Measurements from ENCODE around the gene FAM110D. TPM values are rescaled to one million over a fixed set of nuclear protein-coding genes. Genes with fewer than 3 reads are reported as not detected.

Gene FAM110D
- total RNA-seq, 1 experiment from 2014 or later: 0.18 TPM

- H3K27ac ChIP-seq: no peak overlapping the region
- no peaks in the 10 kb centered on the region for H3K9me3 ChIP-seq (replicated peaks)
- H3K36me3 ChIP-seq: no peaks in the 10 kb centered on the region
- H3K27me3 ChIP-seq: peaks cover 13% of the 10 kb centered on the region; the same call in 1 of the 2 replicates
- H3K4me3 ChIP-seq: peak overlapping the region; percentile 39
- no peak for DNase-seq
- peaks cover 37% of the 10 kb centered on the region for H3K4me1 ChIP-seq
Measured at GRCh38 chr1:26164036-26164860, 5.4 kb downstream of the FAM110D start.

DNA sequence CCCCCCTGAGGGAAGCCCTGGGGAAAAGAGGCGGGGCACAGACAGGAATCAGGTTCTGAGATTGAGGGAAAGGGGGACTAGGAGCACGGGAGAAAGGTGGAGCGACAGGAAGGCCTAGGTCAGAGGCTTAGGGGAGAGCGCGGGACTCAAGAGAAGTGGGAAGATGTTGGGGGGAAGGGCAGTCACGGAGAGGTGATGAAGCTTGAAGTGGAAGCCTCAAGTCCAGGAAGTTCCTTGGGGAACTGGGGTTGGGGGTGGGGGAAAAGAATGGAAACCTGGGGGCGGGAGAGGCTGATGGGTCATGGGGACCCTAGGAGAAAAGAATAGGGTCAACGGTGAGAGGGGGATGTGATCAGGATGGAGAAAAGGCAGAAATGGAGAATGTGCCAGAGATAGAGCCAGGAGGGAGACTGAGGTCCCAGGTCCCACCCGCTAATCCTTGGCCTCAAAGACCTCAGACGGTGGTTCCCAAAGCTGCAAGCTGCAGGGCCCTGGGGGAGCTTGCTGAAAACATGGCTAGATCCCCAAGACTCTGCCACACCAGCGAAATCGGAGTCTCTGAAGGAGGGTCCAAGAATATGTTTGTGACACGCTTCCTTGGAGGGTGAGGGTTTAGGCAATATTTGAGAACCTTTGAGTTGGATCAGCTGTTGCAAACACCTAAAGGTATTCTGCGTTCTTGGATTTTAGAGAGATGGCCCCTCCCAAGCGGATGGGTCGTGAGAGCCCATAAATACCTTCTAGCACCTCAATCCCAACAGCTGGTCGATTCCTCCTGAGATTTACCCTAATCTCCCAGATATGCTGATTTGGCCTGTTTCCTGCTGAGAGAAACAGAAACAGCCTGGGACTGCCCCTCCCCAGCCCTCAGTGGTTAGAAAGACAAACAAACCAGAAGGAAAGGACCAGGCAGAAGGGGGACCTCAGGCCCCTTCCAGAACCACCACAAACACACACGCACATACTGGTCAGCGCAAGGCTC, 6.3 kb downstream of the FAM110D start:
- DNase-seq: peak; percentile 80 to 90
- H3K9me3 ChIP-seq (replicated peaks): no peaks in the 10 kb centered on the region
- H3K4me1 ChIP-seq: peaks cover 40% of the 10 kb centered on the region
- no peaks in the 10 kb centered on the region for H3K36me3 ChIP-seq
- no peak overlapping the region for H3K4me3 ChIP-seq
- peaks cover 8% of the 10 kb centered on the region; the same call in 1 of the 2 replicates for H3K27me3 ChIP-seq
- H3K27ac ChIP-seq: no peak overlapping the region; the same call in 1 of the 2 replicates

DNA sequence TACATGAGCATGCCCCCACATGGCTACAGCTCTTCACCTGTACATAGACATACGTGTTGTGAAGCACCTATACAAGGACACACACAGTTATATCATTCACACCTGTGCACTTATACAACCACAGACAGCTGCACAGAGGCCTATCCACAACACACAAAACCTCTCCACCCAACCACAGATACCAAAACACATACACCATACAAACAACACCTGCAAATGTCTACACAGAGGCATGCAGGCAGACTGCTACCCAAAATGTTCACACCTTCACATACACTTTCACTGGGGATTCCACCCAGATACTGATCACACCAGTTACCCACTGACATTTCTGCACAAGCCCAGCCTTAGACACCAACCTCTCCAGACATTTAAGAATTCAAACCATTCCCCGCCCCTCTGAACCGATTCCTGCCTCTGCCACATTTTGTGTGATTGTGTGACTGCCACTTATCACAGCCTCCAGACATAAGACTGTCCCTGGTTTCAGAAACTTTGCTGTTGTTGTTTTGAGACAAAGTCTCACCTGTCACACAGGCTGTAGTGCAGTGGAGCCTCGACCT, 7.9 kb downstream of the FAM110D start:
- H3K9me3 ChIP-seq (replicated peaks): no peaks in the 10 kb centered on the region

GRCh38 chr1:26168410-26169197, 9.7 kb downstream of the FAM110D start, which contains the start of gene C1orf232:
C1orf232 (minus strand) TSS chr1:26168963; CDS start chr1:26168499, 464 bp downstream.
- Histone ChIP-seq H3K4me1 (peaks cover 46% of the 10 kb centered on the region), H3K36me3 (no peaks in the 10 kb centered on the region), H3K9me3 (replicated peaks) (no peaks in the 10 kb centered on the region), H3K4me3 (peak within 1 kb of the TSS; percentile 92), H3K27ac (peak within 1 kb of the TSS; percentile 54), H3K27me3 (no peaks in the 10 kb centered on the region)
- DNase-seq: peak; percentile 48 to 71

More for the DNA sequence above, 7.9 kb downstream of the FAM110D start:
- H3K4me1 ChIP-seq: peaks cover 46% of the 10 kb centered on the region
- DNase-seq: no peak
- no peak overlapping the region for H3K4me3 ChIP-seq
- H3K27me3 ChIP-seq: peaks cover 8% of the 10 kb centered on the region; the same call in 1 of the 2 replicates
- H3K36me3 ChIP-seq: no peaks in the 10 kb centered on the region
- no peak overlapping the region for H3K27ac ChIP-seq

DNA sequence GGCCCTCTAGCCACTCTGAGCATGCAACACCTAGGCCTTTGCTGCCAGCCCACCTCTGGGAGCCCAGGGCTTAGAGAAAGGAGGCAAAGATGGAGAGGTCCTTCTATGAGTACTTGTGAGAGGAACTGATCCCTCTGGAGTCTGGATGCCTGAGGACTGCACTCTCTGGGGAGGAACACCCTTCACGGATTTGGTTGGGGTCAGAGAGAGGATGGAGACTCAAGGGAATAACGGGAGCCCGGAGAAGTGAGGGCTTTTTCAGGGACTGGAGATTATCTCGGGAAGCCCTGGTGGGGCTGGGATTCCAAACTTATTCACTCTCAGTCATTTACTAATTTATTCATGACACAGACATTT, 10.3 kb downstream of the FAM110D start:
- Histone ChIP-seq H3K4me3 (peak overlapping the region; percentile 92), H3K36me3 (no peaks in the 10 kb centered on the region), H3K4me1 (peaks cover 46% of the 10 kb centered on the region), H3K27ac (no peak overlapping the region), H3K9me3 (replicated peaks) (no peaks in the 10 kb centered on the region), H3K27me3 (no peaks in the 10 kb centered on the region)
- DNase-seq: no peak

GRCh38 chr1:26169669-26170471, 11.0 kb downstream of the FAM110D start, which contains the start of gene ZNF593:
ZNF593 (plus strand) TSS chr1:26169908; CDS start chr1:26169984, 76 bp downstream.
- peak; percentile 93 to 94 for DNase-seq
- no peaks in the 10 kb centered on the region for H3K36me3 ChIP-seq
- H3K4me1 ChIP-seq: peaks cover 42% of the 10 kb centered on the region
- H3K4me3 ChIP-seq: peak within 1 kb of the TSS; percentile 92
- H3K27me3 ChIP-seq: no peaks in the 10 kb centered on the region
- H3K27ac ChIP-seq: peak within 1 kb of the TSS; percentile 54
- H3K9me3 ChIP-seq (replicated peaks): no peaks in the 10 kb centered on the region

GRCh38 chr1:26170472-26170821, 11.6 kb downstream of the FAM110D start:
- no peak overlapping the region; the same call in 1 of the 2 replicates for H3K27ac ChIP-seq

GRCh38 chr1:26171084-26172072, 12.5 kb downstream of the FAM110D start, which contains the start of gene ZNF593OS:
ZNF593OS (minus strand) TSS chr1:26171832; CDS start chr1:26171661, 171 bp downstream.
- peak; percentile 41 to 45 for DNase-seq
- Histone ChIP-seq H3K9me3 (replicated peaks) (no peaks in the 10 kb centered on the region), H3K36me3 (no peaks in the 10 kb centered on the region), H3K27me3 (no peaks in the 10 kb centered on the region), H3K27ac (no peak within 1 kb of the TSS), H3K4me1 (peaks cover 28% of the 10 kb centered on the region), H3K4me3 (peak within 1 kb of the TSS; percentile 92; the same call in 1 of the 2 replicates)

More at GRCh38 chr1:26170472-26170821, 11.6 kb downstream of the FAM110D start:
- Histone ChIP-seq H3K4me3 (peak overlapping the region; percentile 92), H3K36me3 (no peaks in the 10 kb centered on the region), H3K4me1 (peaks cover 38% of the 10 kb centered on the region), H3K27me3 (no peaks in the 10 kb centered on the region), H3K9me3 (replicated peaks) (no peaks in the 10 kb centered on the region)
- no peak for DNase-seq

DNA sequence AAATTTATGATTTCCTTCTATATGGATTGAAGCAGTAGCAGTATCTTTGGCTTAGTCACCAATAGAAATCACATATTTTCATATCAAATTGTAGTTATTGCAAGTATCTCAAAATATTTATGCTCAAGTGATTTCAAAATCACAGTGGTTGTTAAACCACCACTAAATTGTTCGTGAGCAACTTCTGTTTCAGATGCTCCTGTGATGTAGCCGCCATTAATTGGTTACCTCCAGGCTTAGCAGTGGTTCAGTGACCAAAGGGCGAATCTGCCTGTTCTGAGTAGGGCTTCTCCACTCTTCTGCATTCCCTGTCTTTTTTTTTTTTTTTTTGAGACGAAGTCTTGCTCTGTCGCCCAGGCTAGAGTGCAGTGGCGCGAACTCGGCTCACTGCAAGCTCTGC, 16.5 kb downstream of the FAM110D start:
- no peak overlapping the region for H3K4me3 ChIP-seq

DNA sequence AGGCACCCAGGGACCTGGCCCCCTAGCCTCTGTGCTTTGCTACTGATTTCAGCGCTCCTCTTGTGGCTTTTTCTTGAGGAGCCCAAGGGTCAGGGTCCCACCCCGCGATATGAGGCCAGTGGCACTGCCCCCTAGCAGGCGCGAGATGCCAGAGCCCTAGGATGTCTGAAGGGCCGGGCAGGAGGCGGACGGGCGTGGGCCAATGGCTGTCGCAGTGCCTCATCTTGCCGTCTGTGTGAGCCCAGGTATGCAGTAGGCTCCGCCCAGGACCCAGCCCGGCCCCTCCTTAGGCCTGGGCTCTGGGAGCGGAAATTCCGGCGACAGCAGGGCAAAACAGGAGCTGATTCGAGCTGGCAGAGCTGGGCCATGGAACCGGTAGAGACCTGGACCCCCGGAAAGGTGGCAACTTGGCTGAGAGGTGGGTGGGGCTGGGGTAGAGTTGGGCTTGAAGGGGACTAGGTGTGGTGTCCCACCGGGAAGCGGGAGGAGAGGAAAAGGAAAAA, 18.4 kb downstream of the FAM110D start, which contains the start of gene CNKSR1:
Gene CNKSR1 (plus strand): TSS at position 310 of the 503 bp plus-strand sequence. CDS start 57 bp downstream, at position 367.
- DNase-seq: no peak
- Histone ChIP-seq H3K27me3 (no peaks in the 10 kb centered on the region), H3K4me3 (no peak within 1 kb of the TSS), H3K36me3 (no peaks in the 10 kb centered on the region), H3K4me1 (no peaks in the 10 kb centered on the region), H3K27ac (no peak within 1 kb of the TSS), H3K9me3 (replicated peaks) (no peaks in the 10 kb centered on the region)

More for the DNA sequence above, 16.5 kb downstream of the FAM110D start:
- Histone ChIP-seq H3K27ac (no peak overlapping the region), H3K9me3 (replicated peaks) (no peaks in the 10 kb centered on the region), H3K36me3 (no peaks in the 10 kb centered on the region), H3K4me1 (peaks cover 5% of the 10 kb centered on the region; the same call in 1 of the 2 replicates), H3K27me3 (no peaks in the 10 kb centered on the region)
- no peak for DNase-seq

- Histone ChIP-seq H3K27me3 (no peaks in the 10 kb centered on the region), H3K27ac (no peak overlapping the region), H3K9me3 (replicated peaks) (no peaks in the 10 kb centered on the region), H3K4me3 (no peak overlapping the region), H3K36me3 (no peaks in the 10 kb centered on the region), H3K4me1 (no peaks in the 10 kb centered on the region)
- DNase-seq: no peak
Measured at GRCh38 chr1:26180010-26180506, 21.2 kb downstream of the FAM110D start.

All from SJCRH30 (cell line).